HCT116 (cell line): ENCODE results near the gene VASH1. TPM values are rescaled to one million over a fixed set of nuclear protein-coding genes. Genes with fewer than 3 reads are reported as not detected.

ENCODE experiments used
- ATAC-seq: fragments of 200-7000 bp; cut with Tn5 transposase; 2 replicates; pipeline ENCODE4 v1.9.1; 2020; ENCODE audit warnings: mild to moderate bottlenecking, moderate library complexity
- BruUV-seq: library from RNA; stranded (reverse); fragments of 400-500 nt; replicated peaks from 2 replicates; lab custom pipeline; 2021; lab: Mats Ljungman, UMichigan
- CTCF ChIA-PET: fragments of 300-600 bp; sonication (Branson Sonifier 250); formaldehyde crosslinking; loops from one replicate; lab custom pipeline; 2021; ENCODE audit warnings: antibody characterized with exemption; lab: Charles Lee
- POLR2A ChIA-PET: fragments of 300-600, 350-600 bp; sonication (Branson Sonifier 250); formaldehyde crosslinking; loops from one replicate; lab custom pipeline; 2021; ENCODE audit warnings: antibody characterized with exemption; lab: Charles Lee
- RAD21 ChIA-PET, 2 experiments: fragments of 300-600 bp; sonication (Branson Sonifier 250); formaldehyde crosslinking; loops; one replicate each; lab custom pipeline; 2023; ENCODE audit warnings: low total read pairs in 2 of 2; ENCODE audit not compliant: uncharacterized antibody in 2 of 2, unreplicated experiment in 2 of 2, low non-redundant PET in 1 of 2; lab: Charles Lee
- DNase-seq: peaks from one replicate; pipeline ENCODE4 v3.0.0-alpha.2; 2010; ENCODE audit warnings: low read depth, low spot score
- H2AFZ ChIP-seq: fragments of 200-600 bp; shearing (Covaris generic), sonication (generic); 2 replicates; pipeline ENCODE4 v1.6.1; 2017; ENCODE audit warnings: low read depth, mixed run types, mixed read lengths, antibody characterized with exemption, low read length; ENCODE audit not compliant: poor library complexity, severe bottlenecking
- H3K27ac ChIP-seq: 2 replicates; pipeline ENCODE4 v1.5.1; 2012; ENCODE audit warnings: low read depth, low read length
- H3K27me3 ChIP-seq: fragments of 200-600 bp; sonication (generic); 2 replicates; pipeline ENCODE4 v1.6.1; 2016; ENCODE audit warnings: mixed run types, low read length, mixed read lengths; ENCODE audit not compliant: insufficient read depth
- H3K36me3 ChIP-seq, 2 experiments: fragments of 200-500 bp in 1 of 2; fragments of 200-600 bp in 1 of 2; sonication (Bioruptor generic) in 1 of 2; sonication (generic) in 1 of 2; 2 replicates each; pipeline versions ENCODE4 v1.5.1 to v1.6.1; 2014 to 2016; ENCODE audit warnings: low read length in 2 of 2, inconsistent platforms in 1 of 2, mixed read lengths in 1 of 2, mixed run types in 1 of 2; ENCODE audit not compliant: insufficient read depth in 2 of 2, control insufficient read depth in 1 of 2
- H3K4me1 ChIP-seq, 2 experiments: fragments of 200-600 bp in 1 of 2; sonication (generic) in 1 of 2; 2 replicates each; pipeline versions ENCODE4 v1.5.1 to v1.6.1; 2012 to 2017; ENCODE audit warnings: low read length in 2 of 2, inconsistent platforms in 1 of 2, mild to moderate bottlenecking in 1 of 2, mixed read lengths in 1 of 2, mixed run types in 1 of 2, moderate library complexity in 1 of 2; ENCODE audit not compliant: insufficient read depth in 2 of 2, control insufficient read depth in 1 of 2
- H3K4me2 ChIP-seq: fragments of 200-600 bp; sonication (generic); 2 replicates; pipeline ENCODE4 v1.6.1; 2017; ENCODE audit warnings: mixed run types, low read length, mixed read lengths
- H3K4me3 ChIP-seq, 2 experiments: fragments of 200-600 bp in 1 of 2; sonication (generic) in 1 of 2; replicated peaks in 1 of 2; 2 replicates each; pipeline ENCODE4 v1.5.1; 2011 to 2016; ENCODE audit warnings: low read length in 2 of 2, control low read depth in 1 of 2, low read depth in 1 of 2, mild to moderate bottlenecking in 1 of 2, mixed read lengths in 1 of 2, mixed run types in 1 of 2
- H3K79me2 ChIP-seq: fragments of 200-600 bp; sonication (generic); 2 replicates; pipeline ENCODE4 v1.6.1; 2017; ENCODE audit warnings: mild to moderate bottlenecking, mixed run types, low read length, moderate library complexity, mixed read lengths; ENCODE audit not compliant: insufficient read depth
- H3K9ac ChIP-seq: fragments of 200-600 bp; sonication (generic); 2 replicates; pipeline ENCODE4 v1.6.1; 2016; ENCODE audit warnings: low read length, mixed read lengths
- H3K9me2 ChIP-seq: fragments of 200-600 bp; sonication (generic), shearing (Covaris generic); 2 replicates; pipeline ENCODE4 v1.6.1; 2017; ENCODE audit warnings: mixed run types, mild to moderate bottlenecking, moderate library complexity; ENCODE audit not compliant: insufficient read depth
- H3K9me3 ChIP-seq, 2 experiments: fragments of 200-500 bp in 1 of 2; fragments of 200-600 bp in 1 of 2; sonication (Bioruptor generic) in 1 of 2; sonication (generic) in 1 of 2; 2 replicates each; pipeline ENCODE4 v1.6.1; 2014 to 2017; ENCODE audit warnings: low read length in 2 of 2, mixed read lengths in 2 of 2, inconsistent platforms in 1 of 2, low read depth in 1 of 2, mild to moderate bottlenecking in 1 of 2, mixed run types in 1 of 2, moderate library complexity in 1 of 2; ENCODE audit not compliant: control insufficient read depth in 1 of 2, insufficient read depth in 1 of 2
- H4K20me1 ChIP-seq: fragments of 200-600 bp; sonication (generic), shearing (Covaris generic); 2 replicates; pipeline ENCODE4 v1.6.1; 2017; ENCODE audit warnings: mixed run types, mild to moderate bottlenecking, moderate library complexity; ENCODE audit not compliant: insufficient read depth
- CBX3 ChIP-seq: IDR thresholded peaks from 2 replicates; pipeline ENCODE4 v1.6.1; 2012; ENCODE audit warnings: low read depth
- CEBPB ChIP-seq: IDR thresholded peaks from 2 replicates; pipeline ENCODE4 v1.6.1; 2012; ENCODE audit warnings: low read depth
- EGR1 ChIP-seq: IDR thresholded peaks from 2 replicates; pipeline ENCODE4 v1.6.1; 2012; ENCODE audit warnings: low read depth
- ELF1 ChIP-seq: IDR thresholded peaks from 2 replicates; pipeline ENCODE4 v1.6.1; 2012; ENCODE audit warnings: low read depth, borderline replicate concordance
- EZH2 ChIP-seq: fragments of 200-600 bp; sonication (generic); IDR thresholded peaks from 2 replicates; pipeline ENCODE4 v1.6.1; 2017; ENCODE audit warnings: antibody characterized with exemption, mixed run types
- FOSL1 ChIP-seq: IDR thresholded peaks from 2 replicates; pipeline ENCODE4 v1.6.1; 2012; ENCODE audit warnings: low read depth
- JUND ChIP-seq: IDR thresholded peaks from 2 replicates; pipeline ENCODE4 v1.6.1; 2012
- POLR2A ChIP-seq: IDR thresholded peaks from 2 replicates; pipeline ENCODE4 v1.7.0; 2011; ENCODE audit warnings: borderline replicate concordance; ENCODE audit not compliant: insufficient read depth, insufficient read length; ENCODE audit errors: extremely low read depth
- POLR2AphosphoS5 ChIP-seq: IDR thresholded peaks from 2 replicates; pipeline ENCODE4 v1.6.1; 2011; ENCODE audit warnings: mild to moderate bottlenecking, low read depth, low read length, moderate library complexity
- RAD21 ChIP-seq: IDR thresholded peaks from 2 replicates; pipeline ENCODE4 v1.6.1; 2012; ENCODE audit warnings: low read depth, mild to moderate bottlenecking
- SIN3A ChIP-seq: IDR thresholded peaks from 2 replicates; pipeline ENCODE4 v1.6.1; 2012; ENCODE audit warnings: low read depth
- SRF ChIP-seq: IDR thresholded peaks from 2 replicates; pipeline ENCODE4 v1.6.1; 2012; ENCODE audit warnings: low read depth
- TCF7L2 ChIP-seq: IDR thresholded peaks from 2 replicates; pipeline ENCODE4 v1.7.0; 2011; ENCODE audit warnings: borderline replicate concordance, inconsistent platforms; ENCODE audit not compliant: insufficient read depth, insufficient read length; ENCODE audit errors: extremely low read depth
- YY1 ChIP-seq: IDR thresholded peaks from 2 replicates; pipeline ENCODE4 v1.6.1; 2011; ENCODE audit warnings: low read length, low read depth, moderate library complexity, mild to moderate bottlenecking; ENCODE audit not compliant: insufficient replicate concordance; ENCODE audit errors: extremely low read depth
- ZFX ChIP-seq: fragments of 450-650 bp; IDR thresholded peaks from 2 replicates; pipeline ENCODE4 v1.6.1; 2017
- ZNF274 ChIP-seq: fragments of 200-500 bp; sonication (Bioruptor generic); IDR thresholded peaks from 2 replicates; pipeline ENCODE4 v1.6.1; 2014; ENCODE audit warnings: mild to moderate bottlenecking, low read depth, low read length, inconsistent platforms
- intact Hi-C: fragments of 100-400 bp; cut with micrococcal nuclease; formaldehyde crosslinking; loops from 2 replicates; pipeline ENCODE4 v1.10.0; 2022
- total RNA-seq: library from RNA; stranded (reverse); gene quantifications from one replicate; pipeline ENCODE4 v1.2.1, GENCODE V29; 2021; ENCODE audit not compliant: unreplicated experiment
- TF ChIP-seq, protein P1 (sequence below), 3 experiments: fragments of 200-600 bp in 1 of 3; sonication (generic) in 1 of 3; IDR thresholded peaks in 2 of 3; conservative IDR thresholded peaks in 1 of 3; 2 replicates each; pipeline ENCODE4 v1.5.1; 2012 to 2017; ENCODE audit warnings: low read depth in 2 of 3, low read length in 2 of 3, antibody characterized with exemption in 1 of 3, borderline replicate concordance in 1 of 3, control low read depth in 1 of 3, mild to moderate bottlenecking in 1 of 3, mixed read lengths in 1 of 3, mixed run types in 1 of 3, moderate library complexity in 1 of 3; ENCODE audit not compliant: insufficient read depth in 1 of 3
- TF ChIP-seq, protein P2 (sequence below): IDR thresholded peaks from 2 replicates; pipeline ENCODE4 v1.6.1; 2011; ENCODE audit warnings: mild to moderate bottlenecking, low read length, moderate library complexity; ENCODE audit not compliant: insufficient replicate concordance; ENCODE audit errors: extremely low read depth
- TF ChIP-seq, protein P3 (sequence below): IDR thresholded peaks from 2 replicates; pipeline ENCODE4 v1.6.1; 2012
- TF ChIP-seq, protein P4 (sequence below): IDR thresholded peaks from 2 replicates; pipeline ENCODE4 v1.6.1; 2012

Gene VASH1
- total RNA-seq, 1 experiment from 2014 or later, result 13.3 TPM

DNA sequence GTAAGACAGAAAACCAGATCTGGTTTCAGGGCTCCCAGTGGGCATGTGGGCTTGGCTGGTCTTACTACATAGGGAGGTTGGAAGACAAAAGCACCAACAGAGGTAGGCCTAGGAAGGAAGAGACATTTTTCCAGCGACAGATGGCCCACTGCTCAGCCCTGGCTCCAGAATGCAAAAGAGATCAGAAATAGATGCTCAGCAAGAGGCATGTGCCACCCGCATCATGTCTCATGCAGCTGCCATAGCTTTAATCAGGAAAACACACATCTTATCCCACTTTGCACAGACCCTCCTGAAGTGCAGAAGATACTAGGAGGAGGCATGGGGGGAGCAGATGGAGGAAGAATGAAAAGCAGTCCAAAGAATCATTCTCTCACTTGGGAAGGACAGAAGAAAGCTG lies 25.3 kb downstream of the VASH1 start:
- no peak overlapping the region for H3K4me2 ChIP-seq
- no peaks in the 10 kb centered on the region for H3K9me3 ChIP-seq
- no peaks in the 10 kb centered on the region for H3K9me2 ChIP-seq
- TF ChIP-seq FOSL1, result no peak
- TF ChIP-seq TCF7L2, result no peak
- no peak for TF ChIP-seq POLR2A
- TF ChIP-seq CBX3, result no peak
- TF ChIP-seq JUND, result no peak
- TF ChIP-seq EGR1, result no peak
- TF ChIP-seq, protein P1, sequence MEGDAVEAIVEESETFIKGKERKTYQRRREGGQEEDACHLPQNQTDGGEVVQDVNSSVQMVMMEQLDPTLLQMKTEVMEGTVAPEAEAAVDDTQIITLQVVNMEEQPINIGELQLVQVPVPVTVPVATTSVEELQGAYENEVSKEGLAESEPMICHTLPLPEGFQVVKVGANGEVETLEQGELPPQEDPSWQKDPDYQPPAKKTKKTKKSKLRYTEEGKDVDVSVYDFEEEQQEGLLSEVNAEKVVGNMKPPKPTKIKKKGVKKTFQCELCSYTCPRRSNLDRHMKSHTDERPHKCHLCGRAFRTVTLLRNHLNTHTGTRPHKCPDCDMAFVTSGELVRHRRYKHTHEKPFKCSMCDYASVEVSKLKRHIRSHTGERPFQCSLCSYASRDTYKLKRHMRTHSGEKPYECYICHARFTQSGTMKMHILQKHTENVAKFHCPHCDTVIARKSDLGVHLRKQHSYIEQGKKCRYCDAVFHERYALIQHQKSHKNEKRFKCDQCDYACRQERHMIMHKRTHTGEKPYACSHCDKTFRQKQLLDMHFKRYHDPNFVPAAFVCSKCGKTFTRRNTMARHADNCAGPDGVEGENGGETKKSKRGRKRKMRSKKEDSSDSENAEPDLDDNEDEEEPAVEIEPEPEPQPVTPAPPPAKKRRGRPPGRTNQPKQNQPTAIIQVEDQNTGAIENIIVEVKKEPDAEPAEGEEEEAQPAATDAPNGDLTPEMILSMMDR (IDR thresholded peaks at IDR 0.05 in 2 of 3, conservative IDR thresholded peaks at IDR 0.05 in 1 of 3; ENCODE audit: borderline replicate concordance in 1 of 3, insufficient read depth in 1 of 3, low read depth in 2 of 3, low read length in 2 of 3), result no peak
- TF ChIP-seq SIN3A, result no peak
- no peak for TF ChIP-seq POLR2AphosphoS5
- TF ChIP-seq ZNF274, result no peak
- TF ChIP-seq, protein P2, sequence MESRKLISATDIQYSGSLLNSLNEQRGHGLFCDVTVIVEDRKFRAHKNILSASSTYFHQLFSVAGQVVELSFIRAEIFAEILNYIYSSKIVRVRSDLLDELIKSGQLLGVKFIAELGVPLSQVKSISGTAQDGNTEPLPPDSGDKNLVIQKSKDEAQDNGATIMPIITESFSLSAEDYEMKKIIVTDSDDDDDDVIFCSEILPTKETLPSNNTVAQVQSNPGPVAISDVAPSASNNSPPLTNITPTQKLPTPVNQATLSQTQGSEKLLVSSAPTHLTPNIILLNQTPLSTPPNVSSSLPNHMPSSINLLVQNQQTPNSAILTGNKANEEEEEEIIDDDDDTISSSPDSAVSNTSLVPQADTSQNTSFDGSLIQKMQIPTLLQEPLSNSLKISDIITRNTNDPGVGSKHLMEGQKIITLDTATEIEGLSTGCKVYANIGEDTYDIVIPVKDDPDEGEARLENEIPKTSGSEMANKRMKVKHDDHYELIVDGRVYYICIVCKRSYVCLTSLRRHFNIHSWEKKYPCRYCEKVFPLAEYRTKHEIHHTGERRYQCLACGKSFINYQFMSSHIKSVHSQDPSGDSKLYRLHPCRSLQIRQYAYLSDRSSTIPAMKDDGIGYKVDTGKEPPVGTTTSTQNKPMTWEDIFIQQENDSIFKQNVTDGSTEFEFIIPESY, result no peak
- no peak for TF ChIP-seq ZFX
- TF ChIP-seq, protein P3, sequence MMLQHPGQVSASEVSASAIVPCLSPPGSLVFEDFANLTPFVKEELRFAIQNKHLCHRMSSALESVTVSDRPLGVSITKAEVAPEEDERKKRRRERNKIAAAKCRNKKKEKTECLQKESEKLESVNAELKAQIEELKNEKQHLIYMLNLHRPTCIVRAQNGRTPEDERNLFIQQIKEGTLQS, result no peak
- TF ChIP-seq CEBPB, result no peak
- TF ChIP-seq, protein P4, sequence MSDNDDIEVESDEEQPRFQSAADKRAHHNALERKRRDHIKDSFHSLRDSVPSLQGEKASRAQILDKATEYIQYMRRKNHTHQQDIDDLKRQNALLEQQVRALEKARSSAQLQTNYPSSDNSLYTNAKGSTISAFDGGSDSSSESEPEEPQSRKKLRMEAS, result no peak
- TF ChIP-seq SRF, result no peak
- no peak for TF ChIP-seq YY1
- TF ChIP-seq RAD21, result no peak
- no peak for TF ChIP-seq ELF1
- TF ChIP-seq EZH2, result no peak
- ATAC-seq, result no peak
- H3K4me3 ChIP-seq, result no peak overlapping the region
- intact Hi-C loops, result no loop called here
- H3K4me1 ChIP-seq, result no peaks in the 10 kb centered on the region
- DNase-seq, result no peak
- no peaks in the 10 kb centered on the region for H3K27me3 ChIP-seq
- no peaks in the 10 kb centered on the region for H4K20me1 ChIP-seq
- H3K79me2 ChIP-seq, result no peaks in the 10 kb centered on the region
- no peak overlapping the region for H2AFZ ChIP-seq
- peaks cover 26 to 40% of the 10 kb centered on the region in 2 experiments; a peak in 3 of 4 replicates for H3K36me3 ChIP-seq
- no peak overlapping the region for H3K27ac ChIP-seq
- CTCF ChIA-PET, result interaction anchor here (1.3 kb wide), 1 partner anchor 76 kb away, joined by 5 read pairs; no protein-coding TSS in a partner anchor
- RAD21 ChIA-PET, result no interaction called here
- no peak overlapping the region for H3K9ac ChIP-seq
- no TSS peak for BruUV-seq
- POLR2A ChIA-PET, result no interaction called here
